Breast epithelium (tissue), 4 donors: ENCODE measurements around the gene ABCC10. TPM values are rescaled to one million over a fixed set of nuclear protein-coding genes. Genes with fewer than 3 reads are reported as not detected.

ENCODE experiments used
- DNase-seq, 2 donors: peaks; one replicate each; pipeline ENCODE4 v3.0.0-alpha.2; 2019; ENCODE audit warnings: low spot score in 2 of 2
- H3K27ac ChIP-seq, 2 donors: fragments of 200-600 bp; sonication (generic) in 1 of 2; one replicate each; pipeline ENCODE4 v1.5.1; 2016 to 2019; ENCODE audit warnings: mild to moderate bottlenecking in 1 of 2
- H3K27me3 ChIP-seq, 2 donors: fragments of 200-600 bp; sonication (generic) in 1 of 2; one replicate each; pipeline versions ENCODE4 v1.5.1 to v1.6.0; 2017 to 2019; ENCODE audit warnings: control low read depth in 1 of 2, mild to moderate bottlenecking in 1 of 2
- H3K36me3 ChIP-seq: fragments of 200-600 bp; one replicate; pipeline ENCODE4 v1.5.1; 2019
- H3K4me1 ChIP-seq, 2 donors: fragments of 200-600 bp; sonication (generic); one replicate each; pipeline ENCODE4 v1.5.1; 2016 to 2019; ENCODE audit warnings: control low read depth in 1 of 2
- H3K4me3 ChIP-seq, 3 donors: fragments of 200-600 bp; sonication (generic); 1 replicate in 2 of 3; 2 replicates in 1 of 3; pipeline ENCODE4 v1.5.1; 2016 to 2019; ENCODE audit warnings: mild to moderate bottlenecking in 3 of 3, moderate library complexity in 2 of 3
- H3K9me3 ChIP-seq, 2 donors: fragments of 200-600 bp; sonication (generic) in 1 of 2; one replicate each; pipeline ENCODE4 v1.5.1; 2016 to 2019; ENCODE audit warnings: control low read depth in 1 of 2
- POLR2A ChIP-seq: fragments of 450-650 bp; IDR thresholded peaks from one replicate; pipeline ENCODE4 v1.6.1; 2016; ENCODE audit warnings: antibody characterized with exemption, mild to moderate bottlenecking, moderate library complexity
- POLR2AphosphoS5 ChIP-seq, 3 donors: sonication (generic); formaldehyde crosslinking; IDR thresholded peaks; one replicate each; pipeline ENCODE4 v1.6.1; 2017; ENCODE audit warnings: antibody characterized with exemption in 3 of 3
- intact Hi-C: fragments of 100-400 bp; cut with DNase I; formaldehyde crosslinking; loops from one replicate; pipeline ENCODE4 v1.15.1; 2023; ENCODE audit warnings: low total_unique reads
- total RNA-seq, 3 donors: library from RNA; depleted of rRNA; stranded (reverse); fragments of >200 nt; gene quantifications; one replicate each; pipeline ENCODE4 v1.1.0, GENCODE V29; 2016
- TF ChIP-seq, protein P1 (sequence below), 3 donors: fragments of 450-650 bp; IDR thresholded peaks; one replicate each; pipeline ENCODE4 v1.5.1; 2016 to 2017; ENCODE audit warnings: antibody characterized with exemption in 3 of 3, mild to moderate bottlenecking in 3 of 3, moderate library complexity in 3 of 3

ABCC10 gene
- total RNA-seq, 3 donors from 2014 or later = 9.0 to 19.9 (median 12.1) TPM

DNA sequence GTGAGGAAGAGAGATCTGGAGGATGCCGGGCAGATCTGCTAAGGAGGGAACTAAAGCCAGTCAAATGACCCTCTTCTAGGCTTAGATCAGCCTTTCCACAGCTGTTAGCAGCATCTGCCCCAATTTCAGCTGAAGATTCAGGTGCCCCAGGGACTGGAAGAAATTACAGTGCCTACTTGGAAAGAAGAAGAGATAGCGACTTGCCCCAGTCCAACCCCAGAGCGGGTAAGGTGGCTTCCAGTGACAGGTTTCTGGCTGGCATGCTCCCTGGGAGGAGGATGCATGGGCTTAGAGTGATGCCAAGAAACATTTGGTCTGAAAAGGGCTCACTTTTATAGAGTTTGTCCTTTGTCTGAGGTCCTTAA is 50.6 kb downstream of the ABCC10 start:
- no peaks in the 10 kb centered on the region for H3K36me3 ChIP-seq
- intact Hi-C loops = no loop called here
- DNase-seq = no peak

DNA sequence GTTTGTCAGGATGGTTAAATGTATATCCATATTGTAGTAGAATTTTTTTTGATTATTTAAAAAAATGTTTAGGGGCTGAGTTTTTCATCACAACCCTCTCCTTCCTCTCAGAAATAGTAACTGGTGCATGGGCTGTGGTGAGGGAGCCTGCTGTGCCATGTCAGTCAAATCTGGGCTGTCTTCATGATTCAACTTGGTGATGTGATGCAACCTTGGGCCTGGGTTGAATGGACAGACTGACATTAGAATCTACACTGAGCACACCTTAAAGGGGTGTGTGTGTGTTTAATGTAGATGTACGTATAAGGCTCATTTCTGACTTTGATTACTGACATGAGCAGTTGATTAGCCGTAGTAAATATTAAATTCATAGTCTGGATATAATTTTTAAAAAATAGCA is 53.7 kb downstream of the ABCC10 start:
- no peak overlapping the region for H3K27ac ChIP-seq
- no peak for DNase-seq
- no peaks in the 10 kb centered on the region for H3K27me3 ChIP-seq
- no peak overlapping the region for H3K4me3 ChIP-seq
- TF ChIP-seq POLR2A (no peak), POLR2AphosphoS5 (IDR thresholded peaks at IDR 0.05) (no peak)
- TF ChIP-seq, protein P1, sequence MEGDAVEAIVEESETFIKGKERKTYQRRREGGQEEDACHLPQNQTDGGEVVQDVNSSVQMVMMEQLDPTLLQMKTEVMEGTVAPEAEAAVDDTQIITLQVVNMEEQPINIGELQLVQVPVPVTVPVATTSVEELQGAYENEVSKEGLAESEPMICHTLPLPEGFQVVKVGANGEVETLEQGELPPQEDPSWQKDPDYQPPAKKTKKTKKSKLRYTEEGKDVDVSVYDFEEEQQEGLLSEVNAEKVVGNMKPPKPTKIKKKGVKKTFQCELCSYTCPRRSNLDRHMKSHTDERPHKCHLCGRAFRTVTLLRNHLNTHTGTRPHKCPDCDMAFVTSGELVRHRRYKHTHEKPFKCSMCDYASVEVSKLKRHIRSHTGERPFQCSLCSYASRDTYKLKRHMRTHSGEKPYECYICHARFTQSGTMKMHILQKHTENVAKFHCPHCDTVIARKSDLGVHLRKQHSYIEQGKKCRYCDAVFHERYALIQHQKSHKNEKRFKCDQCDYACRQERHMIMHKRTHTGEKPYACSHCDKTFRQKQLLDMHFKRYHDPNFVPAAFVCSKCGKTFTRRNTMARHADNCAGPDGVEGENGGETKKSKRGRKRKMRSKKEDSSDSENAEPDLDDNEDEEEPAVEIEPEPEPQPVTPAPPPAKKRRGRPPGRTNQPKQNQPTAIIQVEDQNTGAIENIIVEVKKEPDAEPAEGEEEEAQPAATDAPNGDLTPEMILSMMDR (IDR thresholded peaks at IDR 0.05) = no peak
- intact Hi-C loops = no loop called here
- no peaks in the 10 kb centered on the region for H3K36me3 ChIP-seq
- H3K9me3 ChIP-seq = no peaks in the 10 kb centered on the region
- peaks cover 0 to 6% of the 10 kb centered on the region in 2 donors for H3K4me1 ChIP-seq

More for the DNA sequence above, 50.6 kb downstream of the ABCC10 start:
- Histone ChIP-seq H3K4me3 (peak overlapping the region; percentile 77 to 82 (median 80)), H3K27ac (peak overlapping the region; percentile 76 to 89), H3K4me1 (peaks cover 0 to 6% of the 10 kb centered on the region in 2 donors), H3K9me3 (no peaks in the 10 kb centered on the region), H3K27me3 (no peaks in the 10 kb centered on the region)
- TF ChIP-seq POLR2A (no peak), POLR2AphosphoS5 (IDR thresholded peaks at IDR 0.05) (no peak)
- TF ChIP-seq, protein P1 (IDR thresholded peaks at IDR 0.05) = no peak

DNA sequence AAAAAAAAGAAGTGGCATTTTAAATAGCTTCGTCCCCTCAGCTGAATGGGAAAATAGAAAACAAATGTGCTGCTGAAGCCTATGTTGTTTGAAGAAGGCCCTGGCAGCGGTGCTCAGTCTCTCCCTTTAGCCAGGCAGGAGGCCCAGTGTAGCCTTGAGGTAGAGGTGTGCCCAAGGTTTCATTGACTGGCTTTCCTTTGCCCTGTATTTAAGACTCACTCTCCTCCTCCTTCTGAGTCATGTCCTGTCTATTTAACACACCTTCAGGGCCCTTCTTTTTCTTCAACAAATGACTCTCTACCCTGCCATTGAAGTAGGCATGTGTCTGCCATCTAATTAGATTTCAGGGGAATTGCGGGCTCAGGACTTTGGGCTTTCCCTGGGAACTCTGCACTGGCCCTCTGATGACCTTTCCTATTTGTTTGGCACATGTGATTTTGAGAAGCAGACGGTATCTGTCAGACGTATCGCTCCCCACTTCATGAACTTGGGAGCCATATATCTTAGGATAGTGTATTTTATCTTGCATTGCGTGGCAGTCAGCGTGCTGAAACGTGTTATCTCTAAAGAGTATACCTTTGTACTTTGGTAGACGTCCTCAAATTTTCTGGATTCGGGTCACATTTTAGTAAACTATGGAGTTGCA is 54.4 kb downstream of the ABCC10 start:
- Histone ChIP-seq H3K27me3 (no peaks in the 10 kb centered on the region), H3K4me1 (peaks cover 0 to 6% of the 10 kb centered on the region in 2 donors), H3K36me3 (no peaks in the 10 kb centered on the region), H3K27ac (no peak overlapping the region), H3K4me3 (no peak overlapping the region), H3K9me3 (no peaks in the 10 kb centered on the region)
- DNase-seq = no peak
- TF ChIP-seq POLR2AphosphoS5 (IDR thresholded peaks at IDR 0.05) = no peak
- no peak for TF ChIP-seq POLR2A
- TF ChIP-seq, protein P1 (IDR thresholded peaks at IDR 0.05) = no peak
- intact Hi-C loops = no loop called here

DNA sequence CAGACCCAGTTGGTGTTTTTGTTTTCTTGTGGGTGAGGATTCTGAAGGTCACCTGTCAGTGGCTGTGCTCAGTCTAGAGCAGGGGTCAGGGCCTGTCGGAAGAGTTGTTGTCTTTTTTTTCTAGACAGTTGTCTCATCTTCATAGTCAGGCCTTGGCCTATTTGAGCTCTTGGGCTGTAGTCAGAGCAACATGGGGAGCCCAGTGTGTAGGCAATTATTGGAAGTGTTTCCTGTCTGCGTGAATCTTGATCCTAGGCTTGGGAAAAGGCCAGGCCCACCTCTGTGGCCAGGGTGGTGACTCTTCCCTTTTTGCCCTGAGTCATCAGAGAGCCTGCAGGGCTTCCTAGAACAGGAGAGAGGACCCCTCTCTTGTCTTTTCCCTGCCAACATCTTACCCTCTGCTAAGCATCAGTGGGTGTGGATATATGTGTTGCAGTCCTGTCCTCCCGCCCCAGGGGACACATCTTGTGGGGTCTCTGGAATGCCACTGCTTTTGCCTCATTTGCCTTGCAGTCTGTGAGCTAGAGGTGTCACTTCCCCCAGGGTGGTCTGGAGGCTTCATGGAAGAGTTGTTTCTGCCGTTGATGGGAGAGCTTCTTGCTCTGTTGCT is 61.4 kb downstream of the ABCC10 start:
- peak overlapping the region in 1 of 2 donors; percentile 0 for H3K27ac ChIP-seq
- H3K9me3 ChIP-seq = no peaks in the 10 kb centered on the region
- peaks cover 10 to 12% of the 10 kb centered on the region in 2 donors for H3K4me1 ChIP-seq
- TF ChIP-seq POLR2A (no peak), POLR2AphosphoS5 (IDR thresholded peaks at IDR 0.05) (no peak)
- TF ChIP-seq, protein P1 (IDR thresholded peaks at IDR 0.05) = no peak
- H3K36me3 ChIP-seq = no peaks in the 10 kb centered on the region
- intact Hi-C loops = no loop called here
- DNase-seq = no peak
- H3K4me3 ChIP-seq = no peak overlapping the region
- no peaks in the 10 kb centered on the region for H3K27me3 ChIP-seq

DNA sequence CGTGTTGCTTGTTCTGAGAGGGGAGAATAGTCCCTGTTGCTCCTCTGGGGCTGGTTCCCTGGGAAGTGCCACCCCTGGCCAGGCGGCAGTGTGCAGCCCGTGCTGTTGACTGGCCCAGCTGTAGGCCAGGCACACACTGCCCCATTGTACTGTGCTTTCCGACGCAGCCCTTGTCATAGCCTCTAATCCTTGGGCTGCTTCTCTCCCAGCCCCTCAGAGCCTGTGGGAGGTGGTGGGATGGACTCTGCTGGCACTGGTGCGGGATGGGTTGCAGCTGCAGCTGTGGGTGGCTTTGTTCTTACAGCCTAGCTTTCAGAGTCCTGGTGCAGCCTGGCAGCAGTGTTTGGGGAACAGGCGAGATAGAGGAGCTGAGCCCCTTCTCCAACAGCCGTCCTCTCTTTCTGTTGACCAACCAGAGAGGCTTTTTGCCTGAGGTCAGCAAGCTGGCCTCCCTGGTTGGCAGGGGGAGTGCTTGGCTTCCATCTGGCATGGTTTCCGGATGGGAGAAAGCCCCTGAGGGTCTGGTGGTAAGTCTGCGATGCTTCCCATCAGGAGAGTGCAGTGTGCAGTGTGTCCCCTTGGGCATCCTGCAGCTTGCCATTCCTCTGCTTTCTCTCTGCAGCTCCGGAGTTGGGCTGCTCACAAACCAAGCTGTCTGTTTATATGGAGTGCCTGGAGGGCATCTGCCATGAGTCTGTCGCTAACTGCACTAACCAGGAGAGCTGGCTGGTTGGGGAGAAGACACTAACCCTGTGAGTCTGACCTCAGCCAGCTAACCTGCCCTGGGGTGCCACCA is 62.1 kb downstream of the ABCC10 start:
- Histone ChIP-seq H3K4me3 (no peak overlapping the region), H3K27me3 (no peaks in the 10 kb centered on the region), H3K27ac (peak overlapping the region in 1 of 2 donors; percentile 0), H3K9me3 (no peaks in the 10 kb centered on the region), H3K36me3 (no peaks in the 10 kb centered on the region), H3K4me1 (peaks cover 10 to 12% of the 10 kb centered on the region in 2 donors)
- TF ChIP-seq POLR2AphosphoS5 (IDR thresholded peaks at IDR 0.05) = no peak
- TF ChIP-seq, protein P1 (IDR thresholded peaks at IDR 0.05) = no peak
- no peak for TF ChIP-seq POLR2A
- intact Hi-C loops = no loop called here
- no peak for DNase-seq
